ENCODE measurements around the gene ABHD17A.
A peak's percentile ranks its signal among the peaks of the same experiment; 100 is the strongest.

The ABHD17A gene

DNA sequence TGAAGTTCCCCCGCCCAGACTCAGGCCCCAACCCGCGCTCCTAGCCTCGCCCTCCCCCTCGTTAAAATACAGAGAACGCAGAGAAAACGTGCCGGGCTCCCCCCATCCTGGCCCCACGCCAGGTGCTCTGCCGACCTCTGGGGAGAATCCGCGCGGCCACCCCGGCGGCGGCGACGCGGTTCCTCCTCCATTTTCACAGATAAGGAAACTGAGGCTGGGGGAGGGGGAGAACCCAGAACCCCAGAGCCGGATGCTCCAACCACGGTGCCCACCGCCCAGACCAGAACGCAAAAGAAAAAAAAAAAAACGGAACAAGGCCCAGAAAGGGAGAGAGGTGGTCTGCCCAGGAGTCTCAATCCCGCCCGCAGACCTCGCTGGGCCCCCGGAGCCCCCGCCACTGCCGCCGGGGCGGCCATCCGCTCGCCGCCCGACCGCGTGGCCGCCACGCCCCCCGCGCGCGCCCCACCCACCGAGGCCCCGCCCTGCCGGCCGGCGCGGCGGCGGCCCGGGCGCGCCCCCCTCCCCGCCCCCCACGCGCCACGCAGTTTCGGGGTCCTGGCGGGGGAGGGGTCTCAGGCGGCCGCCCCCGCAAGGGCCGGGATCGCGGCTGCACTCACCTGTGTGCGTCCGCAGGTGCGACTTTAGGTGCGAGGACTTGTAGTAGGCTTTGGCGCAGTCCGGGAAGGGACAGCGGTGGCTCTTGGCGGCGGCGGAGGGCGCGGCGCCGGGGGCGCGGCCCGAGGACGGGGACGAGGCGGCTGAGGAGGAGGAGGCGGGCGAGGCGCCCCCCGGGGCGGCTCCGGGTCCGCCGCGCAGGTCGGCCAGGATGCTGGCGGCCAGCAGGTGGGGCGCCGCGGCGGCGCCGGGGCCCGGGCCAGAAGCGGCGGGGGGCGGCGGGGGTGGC, 22.6 kb downstream of the ABHD17A start:
- DNase-seq, result peak; percentile 46

- DNase-seq, result no peak
Measured at GRCh38 chr19:1862068-1862423, 23.2 kb downstream of the ABHD17A start.

GRCh38 chr19:1861599-1862031, 23.7 kb downstream of the ABHD17A start:
- DNase-seq, result no peak

GRCh38 chr19:1860821-1861598, 24.3 kb downstream of the ABHD17A start:
- DNase-seq, result no peak

DNA sequence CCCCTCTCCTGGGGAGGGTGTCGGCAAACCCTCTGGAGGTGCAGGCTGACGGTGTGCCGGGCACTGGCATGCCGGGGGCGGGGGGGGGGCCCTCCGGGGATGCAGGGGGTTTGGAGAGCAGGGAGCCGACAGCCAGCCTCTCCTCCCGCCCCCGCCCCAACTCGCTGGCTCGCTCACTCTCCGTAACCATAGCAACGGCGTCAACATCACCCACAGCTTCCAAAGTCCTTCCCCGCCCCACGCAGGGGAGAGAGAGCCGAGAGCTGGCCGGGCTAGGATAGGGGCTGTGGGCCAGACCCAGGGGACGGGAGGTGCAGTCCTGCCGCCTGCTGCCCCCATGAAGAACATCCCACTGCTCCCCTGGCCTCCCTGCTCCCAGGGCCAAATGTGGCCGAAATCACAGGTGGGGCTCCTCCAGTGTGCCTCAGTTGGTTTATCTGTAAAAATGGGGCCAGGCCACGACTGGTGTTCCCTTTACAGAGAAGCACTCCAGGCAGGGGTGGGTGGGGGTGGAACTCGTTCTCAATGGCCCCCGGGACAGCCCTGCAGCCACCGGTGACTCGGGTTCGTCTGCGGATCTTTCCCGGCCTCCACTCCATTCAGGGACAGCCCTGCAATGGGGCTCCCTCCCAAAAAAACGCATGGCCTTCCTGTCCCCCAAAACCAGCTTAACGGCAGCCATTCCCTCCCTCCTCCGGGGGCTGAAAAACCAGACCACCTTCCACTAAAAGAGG, 25.1 kb downstream of the ABHD17A start:
- DNase-seq, result no peak

DNA sequence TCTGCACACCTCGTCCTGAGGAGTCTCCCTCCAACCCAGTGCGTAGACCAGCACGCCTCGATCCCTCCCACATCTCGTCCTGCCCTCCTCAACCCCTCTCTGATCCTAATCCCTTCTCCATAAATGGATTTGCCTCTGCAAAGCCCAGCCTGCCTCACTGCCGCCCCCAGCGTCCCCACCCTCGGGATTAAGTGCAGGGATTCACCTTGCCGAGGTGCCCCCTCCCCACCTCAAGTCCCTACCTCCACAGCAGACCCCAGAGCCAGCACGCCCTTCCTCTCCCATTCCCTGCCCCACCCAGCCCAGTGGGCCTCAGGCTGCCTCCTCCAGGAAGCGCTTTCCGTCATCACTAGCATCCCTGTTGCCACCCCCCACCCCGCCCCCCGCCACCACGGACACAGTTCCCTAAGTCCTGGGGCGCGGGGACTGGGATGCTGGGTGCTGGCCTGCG, 25.9 kb downstream of the ABHD17A start:
- no peak for DNase-seq

DNA sequence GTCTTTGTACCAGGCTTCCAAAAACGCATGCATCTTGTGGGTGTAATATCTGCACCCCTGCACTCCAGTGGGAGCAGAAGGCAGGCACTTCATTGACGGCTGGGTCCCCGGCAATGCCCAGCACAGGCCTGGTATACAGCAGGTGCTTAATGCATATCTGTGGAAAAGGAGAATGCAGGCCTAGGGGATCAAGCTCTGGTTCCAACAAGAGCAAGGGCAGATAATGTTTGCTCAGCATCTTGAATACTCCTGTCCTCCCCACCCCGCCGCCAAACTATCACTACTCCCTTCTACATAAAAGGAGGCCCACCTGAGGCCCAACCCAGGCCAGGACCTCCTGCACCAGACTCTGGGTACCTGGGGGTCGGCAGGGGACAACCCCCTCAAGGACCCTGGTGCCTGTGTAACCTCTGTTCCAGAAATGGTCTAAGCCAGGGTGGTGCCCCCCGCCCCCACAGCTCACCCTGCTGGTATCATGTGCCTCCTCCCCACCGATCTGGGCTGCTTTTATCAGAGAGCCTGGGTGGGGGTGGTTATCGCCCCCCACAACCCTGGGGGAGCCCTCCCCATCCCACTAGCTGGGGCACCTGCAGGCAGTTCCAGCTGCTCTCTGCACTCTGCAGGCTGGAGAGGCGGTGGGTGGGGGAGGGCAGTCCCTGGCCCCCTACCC, 26.7 kb downstream of the ABHD17A start:
- no peak for DNase-seq

GRCh38 chr19:1857648-1858326, 27.5 kb downstream of the ABHD17A start:
- DNase-seq, result no peak

DNA sequence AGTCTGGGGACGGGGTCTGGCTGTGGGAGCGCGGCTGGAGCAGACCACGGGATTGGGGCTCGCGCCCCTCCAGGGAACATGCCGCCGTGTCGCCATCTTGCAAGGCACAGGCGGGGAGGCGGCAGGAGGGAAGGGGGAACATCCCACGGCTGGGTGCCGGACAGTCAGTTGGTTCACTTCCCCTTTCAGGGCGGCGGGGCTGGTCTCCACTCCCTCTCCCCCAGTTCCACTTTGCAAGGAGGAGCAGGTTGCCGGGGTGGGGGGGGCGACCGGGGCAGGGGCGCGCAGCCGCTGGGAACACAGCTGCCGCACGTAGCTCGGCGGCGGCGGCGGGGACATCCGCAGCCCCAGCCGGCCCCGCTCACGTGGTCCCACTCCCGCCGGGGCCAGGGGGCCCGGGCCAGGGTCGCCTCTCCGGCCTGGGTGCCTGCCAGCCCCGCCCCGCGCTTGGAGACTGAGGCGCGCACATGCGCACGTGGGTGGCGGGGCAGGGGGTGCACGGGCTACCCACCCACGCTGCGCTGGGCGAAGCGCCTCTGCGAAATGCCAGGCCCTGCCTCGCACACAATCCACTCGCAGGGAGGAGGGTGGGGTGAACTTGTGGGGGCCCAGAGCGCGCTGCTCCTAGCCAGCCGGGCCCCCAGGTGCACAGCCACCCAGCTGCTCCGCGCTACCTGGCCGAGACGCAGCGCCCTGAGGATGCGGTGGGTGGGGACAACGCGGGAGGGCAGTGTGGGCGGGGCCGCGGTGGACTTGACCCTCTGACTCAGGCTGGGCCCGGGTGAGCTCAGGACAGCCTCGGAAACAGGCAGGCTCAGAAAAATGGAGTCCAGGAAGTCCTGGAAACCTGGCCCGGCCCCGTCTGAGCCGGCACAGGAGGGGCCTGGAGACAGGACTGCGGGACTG, 28.3 kb downstream of the ABHD17A start:
- no peak for DNase-seq

- no peak for DNase-seq
Measured at GRCh38 chr19:1856345-1856697, 29.0 kb downstream of the ABHD17A start.

DNA sequence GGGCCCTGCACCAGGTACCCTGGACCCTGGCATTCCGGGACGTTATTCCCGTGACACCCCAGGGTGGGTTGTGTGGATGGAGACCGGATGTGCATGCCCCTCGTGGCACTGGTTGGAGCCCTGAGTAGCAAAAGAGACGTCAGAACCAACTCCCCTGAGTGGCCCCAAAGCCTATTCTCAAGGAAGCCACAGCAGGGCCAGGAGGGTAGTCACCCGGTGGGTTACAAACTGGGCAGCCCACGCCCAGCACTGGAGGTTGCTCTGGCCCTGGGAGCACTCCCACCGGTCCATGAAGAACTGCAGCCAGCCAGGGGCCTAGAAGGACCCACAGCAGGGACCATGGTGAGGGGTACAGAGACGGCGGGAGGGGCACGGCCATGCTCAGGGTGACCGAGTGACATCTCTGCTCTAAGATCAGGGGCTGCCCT, 29.5 kb downstream of the ABHD17A start:
- no peak for DNase-seq

GRCh38 chr19:1855040-1855827, 30.1 kb downstream of the ABHD17A start:
- no peak for DNase-seq

DNA sequence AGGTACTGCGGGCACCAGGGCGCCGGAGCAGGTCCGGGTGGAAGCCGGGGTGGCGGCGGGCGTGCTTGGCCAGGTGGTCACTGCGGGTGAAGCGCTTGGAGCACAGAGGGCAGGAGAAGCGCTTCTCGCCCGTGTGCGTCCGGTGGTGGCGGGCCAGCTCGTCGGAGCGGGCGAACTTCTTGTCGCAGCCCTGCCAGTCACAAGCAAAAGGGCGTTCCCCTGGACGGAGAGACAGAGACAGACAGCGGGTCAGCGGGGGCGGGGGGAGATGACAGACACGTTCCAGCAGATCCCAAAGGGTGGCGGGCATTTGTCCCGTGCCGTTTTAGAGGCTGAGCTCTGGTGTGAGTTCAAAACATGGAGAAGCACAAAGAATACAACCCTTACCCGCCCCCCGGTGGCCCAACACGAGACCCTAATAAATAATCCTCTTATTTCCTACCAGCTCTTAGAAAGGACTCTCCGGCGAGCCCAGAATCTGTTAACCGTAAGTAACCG, 30.7 kb downstream of the ABHD17A start:
- no peak for DNase-seq

GRCh38 chr19:1854039-1854541, 31.2 kb downstream of the ABHD17A start:
- DNase-seq, result no peak

GRCh38 chr19:1853295-1854038, 31.8 kb downstream of the ABHD17A start:
- DNase-seq, result no peak

DNA sequence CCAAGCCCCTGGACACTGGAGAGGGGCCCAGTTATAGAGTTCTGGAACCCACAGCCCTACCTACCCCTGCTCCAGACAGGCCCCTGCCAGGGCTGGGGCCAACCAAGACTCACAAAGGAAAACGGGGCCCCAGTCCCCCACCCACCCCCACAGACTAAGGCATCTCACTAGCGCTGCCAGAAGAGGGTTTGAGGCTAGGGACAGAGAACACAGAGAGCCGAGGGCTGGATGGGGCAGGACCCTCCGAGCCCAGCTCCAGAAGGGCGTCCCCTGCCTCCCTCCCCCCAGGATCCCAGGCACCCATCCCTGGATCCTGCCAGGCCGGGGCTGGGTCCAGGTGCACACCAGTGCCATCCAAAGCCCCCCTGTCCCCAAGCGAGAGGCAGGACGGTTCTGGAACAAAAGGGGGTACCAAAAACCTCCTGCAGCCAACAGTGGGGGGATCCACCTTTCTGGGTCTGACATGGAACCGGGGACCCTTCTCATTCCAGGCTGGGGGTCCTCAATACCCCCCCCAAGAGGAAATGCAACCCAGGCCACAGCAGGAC, 32.6 kb downstream of the ABHD17A start:
- no peak for DNase-seq

- DNase-seq, result no peak
Measured at GRCh38 chr19:1851654-1852580, 33.4 kb downstream of the ABHD17A start.
